Fibroblast of lung (primary cell): ENCODE results near the gene TMEM11.

ENCODE experiments used
- CTCF ChIP-seq, 2 donors: IDR thresholded peaks in 1 of 2; conservative IDR thresholded peaks in 1 of 2; 1 replicate in 1 of 2; 2 replicates in 1 of 2; pipeline ENCODE4 v1.5.1; 2011 to 2012; ENCODE audit warnings: low read length in 2 of 2, control low read depth in 1 of 2, inconsistent platforms in 1 of 2, low read depth in 1 of 2, mild to moderate bottlenecking in 1 of 2
- EZH2 ChIP-seq: IDR thresholded peaks from 2 replicates; pipeline ENCODE4 v1.5.1; 2012; ENCODE audit warnings: low read length, control low read depth, mild to moderate bottlenecking; ENCODE audit errors: missing control alignments

- no peak for TF ChIP-seq CTCF (conservative IDR thresholded peaks at IDR 0.05 in 1 of 2, IDR thresholded peaks at IDR 0.05 in 1 of 2; ENCODE audit: low read depth in 1 of 2, low read length in 2 of 2)
- no peak for TF ChIP-seq EZH2
Measured at GRCh38 chr17:21253646-21254441, 39.9 kb upstream of the TMEM11 start.
